ENCODE results near the gene LEFTY1.

The LEFTY1 gene

GRCh38 chr1:225871359-225872074, 17.4 kb downstream of the LEFTY1 start:
- peak in 1 of 2 experiments; percentile 38 for DNase-seq

- DNase-seq: no peak
These were observed 18.0 kb downstream of the LEFTY1 start for GRCh38 chr1:225870911-225871310.

GRCh38 chr1:225868631-225869330, 20.2 kb downstream of the LEFTY1 start:
- DNase-seq: no peak

- DNase-seq: no peak
These were observed 22.0 kb downstream of the LEFTY1 start for GRCh38 chr1:225866981-225867380.

GRCh38 chr1:225866061-225866837, 22.7 kb downstream of the LEFTY1 start:
- no peak for DNase-seq

GRCh38 chr1:225865514-225865913, 23.4 kb downstream of the LEFTY1 start:
- DNase-seq: no peak

- DNase-seq: no peak
These were observed 25.8 kb downstream of the LEFTY1 start for GRCh38 chr1:225863167-225863566.

GRCh38 chr1:225862581-225862950, 26.4 kb downstream of the LEFTY1 start:
- no peak for DNase-seq

- no peak for DNase-seq
These were observed 26.9 kb downstream of the LEFTY1 start for GRCh38 chr1:225861834-225862580.

GRCh38 chr1:225860876-225861441, 28.0 kb downstream of the LEFTY1 start:
- no peak for DNase-seq

GRCh38 chr1:225860107-225860506, 28.8 kb downstream of the LEFTY1 start:
- no peak for DNase-seq

GRCh38 chr1:225859151-225859550, 29.8 kb downstream of the LEFTY1 start:
- DNase-seq: no peak

- no peak for DNase-seq
These were observed 31.7 kb downstream of the LEFTY1 start for GRCh38 chr1:225857256-225857655.

GRCh38 chr1:225855503-225856300, 33.2 kb downstream of the LEFTY1 start:
- no peak for DNase-seq

GRCh38 chr1:225853441-225853840, 35.5 kb downstream of the LEFTY1 start:
- DNase-seq: no peak

GRCh38 chr1:225852413-225853124, 36.4 kb downstream of the LEFTY1 start:
- DNase-seq: no peak

- no peak for DNase-seq
These were observed 37.1 kb downstream of the LEFTY1 start for GRCh38 chr1:225851805-225852204.

GRCh38 chr1:225850370-225850769, 38.6 kb downstream of the LEFTY1 start:
- no peak for DNase-seq

GRCh38 chr1:225849925-225850324, 39.0 kb downstream of the LEFTY1 start:
- no peak for DNase-seq

GRCh38 chr1:225848030-225848955, 40.7 kb downstream of the LEFTY1 start:
- no peak for DNase-seq

Data from NCI-H1930 (cell line).